Endothelial cell of umbilical vein (primary cell): Measurements from ENCODE around the gene ANKMY2. TPM values are rescaled to one million over a fixed set of nuclear protein-coding genes. Genes with fewer than 3 reads are reported as not detected.

Source experiments
- BruUV-seq: library from RNA; stranded (reverse); fragments of 400-500 nt; replicated peaks from 2 replicates; lab custom pipeline; 2021; lab: Mats Ljungman, UMichigan
- CTCF ChIA-PET: fragments of 300-600, 350-600 bp; sonication (Branson Sonifier 250); formaldehyde crosslinking; loops from one replicate; lab custom pipeline; 2021; ENCODE audit warnings: antibody characterized with exemption, inconsistent platforms; lab: Charles Lee
- POLR2A ChIA-PET: fragments of 300-600, 350-600 bp; sonication (Branson Sonifier 250); formaldehyde crosslinking; loops from one replicate; lab custom pipeline; 2021; ENCODE audit warnings: antibody characterized with exemption, inconsistent platforms; lab: Charles Lee
- DNase-seq: peaks from one replicate; pipeline ENCODE4 v3.0.0-alpha.2; 2011; ENCODE audit warnings: low read depth, low spot score
- FAIRE-seq: peaks from 2 replicates; lab custom pipeline; 2011; peaks lifted over from hg19 to GRCh38; lab: Jason Lieb, UNC
- H2AFZ ChIP-seq: 2 replicates; pipeline ENCODE4 v1.6.0; 2012; ENCODE audit warnings: low read depth, low read length, control low read depth, inconsistent platforms
- H3K27ac ChIP-seq: 2 replicates; pipeline ENCODE4 v1.5.1; 2011; ENCODE audit warnings: low read depth, mild to moderate bottlenecking, control low read depth, low read length, moderate library complexity; ENCODE audit not compliant: insufficient read depth
- H3K27me3 ChIP-seq, 2 experiments: 2 replicates each; pipeline versions ENCODE4 v1.6.0 to v1.6.1; 2011; ENCODE audit warnings: low read length in 2 of 2, mixed read lengths in 1 of 2; ENCODE audit not compliant: control insufficient read depth in 2 of 2, insufficient read depth in 2 of 2
- H3K36me3 ChIP-seq, 2 experiments: 2 replicates in 1 of 2; 3 replicates in 1 of 2; pipeline ENCODE4 v1.5.1; 2011; ENCODE audit warnings: low read length in 2 of 2, mild to moderate bottlenecking in 1 of 2, moderate library complexity in 1 of 2; ENCODE audit not compliant: control insufficient read depth in 2 of 2, insufficient read depth in 2 of 2; ENCODE audit errors: extremely low read depth in 1 of 2
- H3K4me1 ChIP-seq: 3 replicates; pipeline ENCODE4 v1.5.1; 2011; ENCODE audit warnings: mild to moderate bottlenecking, low read length; ENCODE audit not compliant: control insufficient read depth, insufficient read depth; ENCODE audit errors: extremely low read depth
- H3K4me2 ChIP-seq: 2 replicates; pipeline ENCODE4 v1.6.1; 2011; ENCODE audit warnings: low read length, control low read depth, mixed read lengths; ENCODE audit not compliant: insufficient read depth
- H3K4me3 ChIP-seq, 3 experiments: fragments of 200-600 bp in 1 of 3; sonication (generic), shearing (Covaris generic) in 1 of 3; replicated peaks in 1 of 3; 2 replicates each; pipeline ENCODE4 v1.5.1; 2011 to 2016; ENCODE audit warnings: control low read depth in 3 of 3, low read length in 3 of 3, mild to moderate bottlenecking in 2 of 3, inconsistent platforms in 1 of 3, low read depth in 1 of 3, moderate library complexity in 1 of 3; ENCODE audit not compliant: insufficient read depth in 1 of 3
- H3K79me2 ChIP-seq: 2 replicates; pipeline ENCODE4 v1.6.0; 2012; ENCODE audit warnings: low read length, inconsistent platforms; ENCODE audit not compliant: control insufficient read depth, insufficient read depth
- H3K9ac ChIP-seq: replicated peaks from 2 replicates; pipeline ENCODE3; 2011; ENCODE audit warnings: low read length, control low read depth; ENCODE audit not compliant: insufficient read depth; ENCODE audit errors: extremely low read depth
- H3K9me1 ChIP-seq: replicated peaks from 3 replicates; pipeline ENCODE4 v1.6.0; 2011; ENCODE audit warnings: mild to moderate bottlenecking, low read length; ENCODE audit not compliant: control insufficient read depth, insufficient read depth; ENCODE audit errors: extremely low read depth
- H3K9me3 ChIP-seq: replicated peaks from 2 replicates; pipeline ENCODE4 v1.5.1; 2012; ENCODE audit warnings: low read length, inconsistent platforms; ENCODE audit not compliant: control insufficient read depth, insufficient read depth
- H4K20me1 ChIP-seq: replicated peaks from 2 replicates; pipeline ENCODE3; 2011; ENCODE audit warnings: mild to moderate bottlenecking, low read length; ENCODE audit not compliant: control insufficient read depth, insufficient read depth; ENCODE audit errors: extremely low read depth
- EZH2 ChIP-seq: IDR thresholded peaks from 2 replicates; pipeline ENCODE4 v1.6.1; 2012; ENCODE audit warnings: borderline replicate concordance, low read depth, mild to moderate bottlenecking, moderate library complexity, low read length, inconsistent platforms; ENCODE audit not compliant: severe bottlenecking
- FOS ChIP-seq: IDR thresholded peaks from 2 replicates; pipeline ENCODE4 v1.6.1; 2011; ENCODE audit warnings: mild to moderate bottlenecking, low read length, moderate library complexity, borderline replicate concordance; ENCODE audit not compliant: insufficient read depth
- GATA2 ChIP-seq: IDR thresholded peaks from 2 replicates; pipeline ENCODE4 v1.7.0; 2011; ENCODE audit warnings: low read depth, mild to moderate bottlenecking, moderate library complexity, mixed read lengths, low read length; ENCODE audit not compliant: insufficient read length, insufficient read depth
- JUN ChIP-seq: IDR thresholded peaks from 2 replicates; pipeline ENCODE4 v1.6.1; 2011; ENCODE audit warnings: borderline replicate concordance, low read depth; ENCODE audit not compliant: insufficient read length, insufficient read depth
- MYC ChIP-seq: IDR thresholded peaks from one replicate; pipeline ENCODE4 v1.6.1; 2011; ENCODE audit warnings: mild to moderate bottlenecking, low read depth, low read length
- POLR2A ChIP-seq: IDR thresholded peaks from 2 replicates; pipeline ENCODE4 v1.6.1; 2012; ENCODE audit warnings: low read depth, mild to moderate bottlenecking, control low read depth, low read length
- POLR2AphosphoS5 ChIP-seq: IDR thresholded peaks from 2 replicates; pipeline ENCODE4 v1.6.1; 2012; ENCODE audit warnings: low read depth, mild to moderate bottlenecking, control low read depth, low read length, moderate library complexity; ENCODE audit not compliant: insufficient read depth
- dilution Hi-C: fragments of 300-500 bp; cut with MboI; formaldehyde crosslinking; loops from one replicate; pipeline ENCODE4 v1.15.0; 2019; ENCODE audit warnings: low sequenced_read_pairs; ENCODE audit not compliant: extremely low pct_ligation_motif_present
- intact Hi-C: fragments of 100-400 bp; cut with micrococcal nuclease; formaldehyde crosslinking; loops from one replicate; pipeline ENCODE4 v1.10.0; 2022
- polyA plus RNA-seq, 4 experiments: library from polyadenylated mRNA; depleted of rRNA in 3 of 4; stranded (reverse) in 3 of 4; unstranded in 1 of 4; fragments of >200 nt; gene quantifications; 2 replicates each; pipeline versions ENCODE4 v1.2.1 to v1.2.3, GENCODE V29; 2011 to 2012; ENCODE audit warnings: missing spikeins in 1 of 4
- total RNA-seq: library from RNA; stranded (reverse); gene quantifications from 2 replicates; pipeline ENCODE4 v1.2.3, GENCODE V29; 2021
- TF ChIP-seq, protein P1 (sequence below): IDR thresholded peaks from 2 replicates; pipeline ENCODE4 v1.6.1; 2011; ENCODE audit not compliant: insufficient read depth, insufficient read length
- TF ChIP-seq, protein P2 (sequence below), 2 donors: IDR thresholded peaks; 1 replicate in 1 of 2; 2 replicates in 1 of 2; pipeline ENCODE4 v1.5.1; 2011; ENCODE audit warnings: low read length in 2 of 2, mild to moderate bottlenecking in 2 of 2, moderate library complexity in 2 of 2, control low read depth in 1 of 2, inconsistent platforms in 1 of 2, low read depth in 1 of 2; ENCODE audit not compliant: insufficient read depth in 1 of 2; ENCODE audit errors: extremely low read depth in 1 of 2

Gene ANKMY2
- total and polyA plus RNA-seq, 2 donors (not counting 3 experiments of a cell fraction or from before 2014, with no cell fraction given): 7.7 to 11.6 TPM

DNA sequence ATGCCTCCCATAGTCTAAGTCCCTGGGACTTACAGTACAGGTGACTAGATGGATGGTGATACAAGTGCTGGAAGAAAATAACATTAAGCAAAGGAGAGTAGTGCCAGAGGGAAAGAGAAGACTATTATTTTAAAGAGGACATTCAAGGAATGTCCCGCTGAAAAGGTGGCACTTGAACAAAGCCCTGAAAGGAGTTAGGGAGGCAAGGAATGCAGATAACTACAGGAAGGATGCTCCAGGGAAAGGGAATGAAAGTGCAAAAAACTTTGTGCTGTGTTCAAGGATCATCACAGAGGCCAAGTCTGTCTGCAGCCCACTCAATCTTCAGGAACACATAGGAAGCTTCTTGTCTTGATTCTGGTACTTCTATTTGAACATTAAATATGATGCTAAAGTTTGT, 14.9 kb downstream of the ANKMY2 start:
- no peak overlapping the region for H3K9ac ChIP-seq
- DNase-seq (no peak), FAIRE-seq (no peak)
- ChIA-PET POLR2A (no interaction called here), CTCF (no interaction called here)
- H3K36me3 ChIP-seq: no peaks in the 10 kb centered on the region
- no peak overlapping the region for H3K4me3 ChIP-seq
- H3K4me2 ChIP-seq: no peak overlapping the region
- H3K27ac ChIP-seq: no peak overlapping the region
- H3K9me3 ChIP-seq: no peaks in the 10 kb centered on the region
- no peaks in the 10 kb centered on the region for H4K20me1 ChIP-seq
- no peaks in the 10 kb centered on the region for H3K4me1 ChIP-seq
- H3K27me3 ChIP-seq: no peaks in the 10 kb centered on the region
- no peaks in the 10 kb centered on the region for H3K9me1 ChIP-seq
- no TSS peak for BruUV-seq
- dilution Hi-C loops: no loop called here
- H2AFZ ChIP-seq: no peak overlapping the region
- TF ChIP-seq JUN (no peak), EZH2 (no peak), MYC (no peak)
- TF ChIP-seq, protein P1, sequence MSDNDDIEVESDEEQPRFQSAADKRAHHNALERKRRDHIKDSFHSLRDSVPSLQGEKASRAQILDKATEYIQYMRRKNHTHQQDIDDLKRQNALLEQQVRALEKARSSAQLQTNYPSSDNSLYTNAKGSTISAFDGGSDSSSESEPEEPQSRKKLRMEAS: no peak
- H3K79me2 ChIP-seq: no peaks in the 10 kb centered on the region
- intact Hi-C loops: no loop called here

DNA sequence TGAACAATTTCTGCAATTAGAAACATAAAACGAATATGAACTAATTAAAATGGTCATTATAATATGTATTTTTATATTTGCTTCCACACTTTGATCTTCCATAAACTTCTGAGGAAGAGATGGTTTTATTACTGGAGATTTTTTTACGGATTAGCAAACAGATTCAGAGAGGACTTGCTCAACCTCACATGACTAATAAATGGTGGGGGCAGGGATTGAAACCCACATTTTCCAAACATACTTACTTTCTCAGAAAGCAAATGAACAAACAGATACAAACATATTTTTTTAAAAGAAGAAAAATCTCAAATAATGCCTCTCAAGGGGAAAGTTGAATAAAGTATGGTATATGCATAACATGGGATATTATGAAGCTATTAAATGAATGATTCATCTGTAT, 18.3 kb downstream of the ANKMY2 start:
- H4K20me1 ChIP-seq: no peaks in the 10 kb centered on the region
- no peak overlapping the region for H2AFZ ChIP-seq
- H3K9me3 ChIP-seq: no peaks in the 10 kb centered on the region
- peaks cover 0 to 6% of the 10 kb centered on the region in 2 experiments for H3K36me3 ChIP-seq
- TF ChIP-seq POLR2AphosphoS5: no peak
- TF ChIP-seq EZH2: no peak
- no peak for TF ChIP-seq POLR2A
- no peak for TF ChIP-seq JUN
- TF ChIP-seq, protein P1: no peak
- TF ChIP-seq, protein P2, sequence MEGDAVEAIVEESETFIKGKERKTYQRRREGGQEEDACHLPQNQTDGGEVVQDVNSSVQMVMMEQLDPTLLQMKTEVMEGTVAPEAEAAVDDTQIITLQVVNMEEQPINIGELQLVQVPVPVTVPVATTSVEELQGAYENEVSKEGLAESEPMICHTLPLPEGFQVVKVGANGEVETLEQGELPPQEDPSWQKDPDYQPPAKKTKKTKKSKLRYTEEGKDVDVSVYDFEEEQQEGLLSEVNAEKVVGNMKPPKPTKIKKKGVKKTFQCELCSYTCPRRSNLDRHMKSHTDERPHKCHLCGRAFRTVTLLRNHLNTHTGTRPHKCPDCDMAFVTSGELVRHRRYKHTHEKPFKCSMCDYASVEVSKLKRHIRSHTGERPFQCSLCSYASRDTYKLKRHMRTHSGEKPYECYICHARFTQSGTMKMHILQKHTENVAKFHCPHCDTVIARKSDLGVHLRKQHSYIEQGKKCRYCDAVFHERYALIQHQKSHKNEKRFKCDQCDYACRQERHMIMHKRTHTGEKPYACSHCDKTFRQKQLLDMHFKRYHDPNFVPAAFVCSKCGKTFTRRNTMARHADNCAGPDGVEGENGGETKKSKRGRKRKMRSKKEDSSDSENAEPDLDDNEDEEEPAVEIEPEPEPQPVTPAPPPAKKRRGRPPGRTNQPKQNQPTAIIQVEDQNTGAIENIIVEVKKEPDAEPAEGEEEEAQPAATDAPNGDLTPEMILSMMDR (IDR thresholded peaks at IDR 0.05; ENCODE audit: extremely low read depth in 1 of 2, insufficient read depth in 1 of 2, low read depth in 1 of 2, low read length in 2 of 2): no peak
- TF ChIP-seq GATA2: no peak
- TF ChIP-seq FOS: no peak
- no peak for TF ChIP-seq MYC
- H3K9ac ChIP-seq: no peak overlapping the region
- no peaks in the 10 kb centered on the region for H3K27me3 ChIP-seq
- POLR2A ChIA-PET: no interaction called here
- H3K27ac ChIP-seq: no peak overlapping the region
- intact Hi-C loops (no loop called here), dilution Hi-C loops (no loop called here)
- no peak overlapping the region for H3K4me3 ChIP-seq
- no peaks in the 10 kb centered on the region for H3K4me1 ChIP-seq
- no peaks in the 10 kb centered on the region for H3K79me2 ChIP-seq
- H3K9me1 ChIP-seq: no peaks in the 10 kb centered on the region
- H3K4me2 ChIP-seq: no peak overlapping the region
- no TSS peak for BruUV-seq
- CTCF ChIA-PET: interaction anchor here (0.7 kb wide), 1 partner anchor 15 kb away, joined by 3 read pairs; no protein-coding TSS in a partner anchor
- DNase-seq (no peak), FAIRE-seq (no peak)
